HepG2 (cell line): Measurements from ENCODE around the gene ERICH6. TPM values are rescaled to one million over a fixed set of nuclear protein-coding genes. Genes with fewer than 3 reads are reported as not detected.

Source experiments
- BORCS8-MEF2B ChIP-seq: sonication (generic); formaldehyde crosslinking; IDR thresholded peaks from 2 replicates; pipeline ENCODE4 v1.8.0; 2022; ENCODE audit warnings: mild to moderate bottlenecking, missing genetic modification reagents
- HOXA9 ChIP-seq: sonication (generic); formaldehyde crosslinking; IDR thresholded peaks from 2 replicates; pipeline ENCODE4 v1.8.1; 2022; ENCODE audit warnings: missing genetic modification reagents, mild to moderate bottlenecking, moderate library complexity, borderline replicate concordance
- MAFG ChIP-seq: sonication (generic); formaldehyde crosslinking; IDR thresholded peaks from 2 replicates; pipeline ENCODE4 v1.5.1; 2020; ENCODE audit warnings: mild to moderate bottlenecking, missing genetic modification reagents
- SNAI1 ChIP-seq: sonication (generic); formaldehyde crosslinking; IDR thresholded peaks from 2 replicates; pipeline ENCODE4 v1.5.0; 2020; ENCODE audit warnings: mild to moderate bottlenecking, missing genetic modification reagents, borderline replicate concordance
- TMF1 ChIP-seq: sonication (generic); formaldehyde crosslinking; IDR thresholded peaks from 2 replicates; pipeline ENCODE4 v1.8.1; 2022; ENCODE audit warnings: low read depth, missing genetic modification reagents
- ZFP90 ChIP-seq: sonication (generic); formaldehyde crosslinking; IDR thresholded peaks from 2 replicates; pipeline ENCODE4 v1.8.0; 2022; ENCODE audit warnings: missing genetic modification reagents, mild to moderate bottlenecking, inconsistent platforms, borderline replicate concordance
- ZFYVE20 ChIP-seq: sonication (generic); formaldehyde crosslinking; IDR thresholded peaks from 2 replicates; pipeline ENCODE4 v1.8.0; 2023; ENCODE audit warnings: low read depth, mild to moderate bottlenecking, moderate library complexity, missing genetic modification reagents, borderline replicate concordance
- ZNF205 ChIP-seq: IDR thresholded peaks from 2 replicates; pipeline ENCODE4 v1.6.1; 2018; ENCODE audit warnings: missing biosample characterization, missing genetic modification reagents
- ZNF224 ChIP-seq: sonication (generic); formaldehyde crosslinking; IDR thresholded peaks from 2 replicates; pipeline ENCODE4 v1.5.0; 2020; ENCODE audit warnings: mild to moderate bottlenecking, missing genetic modification reagents
- ZNF317 ChIP-seq: sonication (generic); formaldehyde crosslinking; IDR thresholded peaks from 2 replicates; pipeline ENCODE4 v1.5.0; 2020; ENCODE audit warnings: mild to moderate bottlenecking, missing genetic modification reagents
- ZNF329 ChIP-seq: sonication (generic); formaldehyde crosslinking; IDR thresholded peaks from 2 replicates; pipeline ENCODE4 v1.9.0; 2021; ENCODE audit warnings: low read depth, mild to moderate bottlenecking, missing genetic modification reagents
- ZNF503 ChIP-seq: sonication (generic); formaldehyde crosslinking; IDR thresholded peaks from 2 replicates; pipeline ENCODE4 v1.4.0; 2020; ENCODE audit warnings: missing genetic modification reagents
- ZNF749 ChIP-seq: sonication (generic); formaldehyde crosslinking; IDR thresholded peaks from 2 replicates; pipeline ENCODE4 v1.8.0; 2022; ENCODE audit warnings: mild to moderate bottlenecking, missing genetic modification reagents, moderate library complexity, borderline replicate concordance
- ZNF788 ChIP-seq: sonication (generic); formaldehyde crosslinking; IDR thresholded peaks from 2 replicates; pipeline ENCODE4 v1.5.0; 2020; ENCODE audit warnings: mild to moderate bottlenecking, missing genetic modification reagents, borderline replicate concordance
- ZSCAN21 ChIP-seq: sonication (generic); formaldehyde crosslinking; IDR thresholded peaks from 2 replicates; pipeline ENCODE4 v1.8.0; 2022; ENCODE audit warnings: mild to moderate bottlenecking, missing genetic modification reagents, moderate library complexity, borderline replicate concordance
- polyA plus RNA-seq, 8 experiments: library from polyadenylated mRNA; depleted of rRNA in 3 of 8; stranded (reverse) in 7 of 8; unstranded in 1 of 8; fragments of >200 nt; fragmentation: Illumina TruSeq in 4 of 8; extraction: Trizol in 4 of 8; gene quantifications; 2 replicates each; pipeline versions ENCODE4 v1.2.1 to v1.2.3, GENCODE V29; 2011 to 2016; ENCODE audit warnings: low read depth in 4 of 8, missing spikeins in 1 of 8, mixed read lengths in 1 of 8; ENCODE audit not compliant: insufficient read depth in 1 of 8
- total RNA-seq, 5 experiments: library from RNA; depleted of rRNA; stranded (reverse); fragments of >200 nt; fragmentation: Illumina TruSeq; extraction: Trizol; gene quantifications; 2 replicates each; pipeline ENCODE4 v1.2.3, GENCODE V29; 2016; ENCODE audit warnings: low read depth in 1 of 5
- TF ChIP-seq, protein P1 (sequence below): sonication (generic); formaldehyde crosslinking; IDR thresholded peaks from 2 replicates; pipeline ENCODE4 v1.8.1; 2023; ENCODE audit warnings: mild to moderate bottlenecking, moderate library complexity, missing genetic modification reagents
- TF ChIP-seq, protein P2 (sequence below): sonication (generic); formaldehyde crosslinking; conservative IDR thresholded peaks from 2 replicates; pipeline ENCODE4 v1.4.0; 2020; ENCODE audit warnings: missing genetic modification reagents
- TF ChIP-seq, protein P3 (sequence below): fragments of 450-650 bp; IDR thresholded peaks from 2 replicates; pipeline ENCODE4 v1.6.1; 2016
- TF ChIP-seq, protein P4 (sequence below): sonication (generic); formaldehyde crosslinking; IDR thresholded peaks from 2 replicates; pipeline ENCODE4 v1.5.1; 2020; ENCODE audit warnings: mild to moderate bottlenecking, missing genetic modification reagents, borderline replicate concordance

The ERICH6 gene
- total and polyA plus RNA-seq, 2 of the 13 experiments (the other 11 are each of a cell fraction or from before 2014, with no cell fraction given): 0.03 TPM; not detected in 1

- TF ChIP-seq, protein P1, sequence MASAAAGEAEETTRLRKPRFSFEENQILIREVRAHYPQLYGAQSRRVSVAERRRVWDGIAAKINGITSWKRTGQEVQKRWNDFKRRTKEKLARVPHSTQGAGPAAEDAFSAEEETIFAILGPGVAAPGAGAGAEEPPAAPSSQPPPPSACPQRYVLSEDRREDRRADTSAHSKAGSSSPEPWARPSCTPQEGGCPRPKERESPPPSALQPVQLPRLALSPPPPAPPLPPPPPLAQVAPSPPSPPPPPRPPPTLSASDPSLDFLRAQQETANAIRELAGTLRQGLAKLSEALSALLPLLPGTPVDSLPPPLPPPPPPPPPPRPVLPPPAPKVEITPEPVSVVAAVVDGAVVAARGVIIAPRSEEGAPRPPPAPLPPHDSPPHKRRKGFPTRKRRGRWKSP: no peak
- TF ChIP-seq ZNF503 (CRISPR knock-in tag) (no peak), ZNF788 (CRISPR knock-in tag) (no peak), ZNF749 (CRISPR knock-in tag) (no peak), ZFP90 (no peak), SNAI1 (CRISPR knock-in tag) (no peak), HOXA9 (no peak), TMF1 (CRISPR knock-in tag) (no peak), MAFG (no peak), ZSCAN21 (no peak), ZNF317 (CRISPR knock-in tag) (no peak), BORCS8-MEF2B (CRISPR knock-in tag) (no peak), ZNF224 (CRISPR knock-in tag) (no peak), ZFYVE20 (CRISPR knock-in tag) (no peak), ZNF329 (CRISPR knock-in tag) (peak; percentile 75; the same call in 1 of the 2 replicates), ZNF205 (CRISPR knock-in tag) (0 out of 2 replicates have a peak, but pooled peaks have one; percentile 45)
- TF ChIP-seq, protein P2, sequence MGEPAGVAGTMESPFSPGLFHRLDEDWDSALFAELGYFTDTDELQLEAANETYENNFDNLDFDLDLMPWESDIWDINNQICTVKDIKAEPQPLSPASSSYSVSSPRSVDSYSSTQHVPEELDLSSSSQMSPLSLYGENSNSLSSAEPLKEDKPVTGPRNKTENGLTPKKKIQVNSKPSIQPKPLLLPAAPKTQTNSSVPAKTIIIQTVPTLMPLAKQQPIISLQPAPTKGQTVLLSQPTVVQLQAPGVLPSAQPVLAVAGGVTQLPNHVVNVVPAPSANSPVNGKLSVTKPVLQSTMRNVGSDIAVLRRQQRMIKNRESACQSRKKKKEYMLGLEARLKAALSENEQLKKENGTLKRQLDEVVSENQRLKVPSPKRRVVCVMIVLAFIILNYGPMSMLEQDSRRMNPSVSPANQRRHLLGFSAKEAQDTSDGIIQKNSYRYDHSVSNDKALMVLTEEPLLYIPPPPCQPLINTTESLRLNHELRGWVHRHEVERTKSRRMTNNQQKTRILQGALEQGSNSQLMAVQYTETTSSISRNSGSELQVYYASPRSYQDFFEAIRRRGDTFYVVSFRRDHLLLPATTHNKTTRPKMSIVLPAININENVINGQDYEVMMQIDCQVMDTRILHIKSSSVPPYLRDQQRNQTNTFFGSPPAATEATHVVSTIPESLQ (CRISPR knock-in tag): no peak
- TF ChIP-seq, protein P3, sequence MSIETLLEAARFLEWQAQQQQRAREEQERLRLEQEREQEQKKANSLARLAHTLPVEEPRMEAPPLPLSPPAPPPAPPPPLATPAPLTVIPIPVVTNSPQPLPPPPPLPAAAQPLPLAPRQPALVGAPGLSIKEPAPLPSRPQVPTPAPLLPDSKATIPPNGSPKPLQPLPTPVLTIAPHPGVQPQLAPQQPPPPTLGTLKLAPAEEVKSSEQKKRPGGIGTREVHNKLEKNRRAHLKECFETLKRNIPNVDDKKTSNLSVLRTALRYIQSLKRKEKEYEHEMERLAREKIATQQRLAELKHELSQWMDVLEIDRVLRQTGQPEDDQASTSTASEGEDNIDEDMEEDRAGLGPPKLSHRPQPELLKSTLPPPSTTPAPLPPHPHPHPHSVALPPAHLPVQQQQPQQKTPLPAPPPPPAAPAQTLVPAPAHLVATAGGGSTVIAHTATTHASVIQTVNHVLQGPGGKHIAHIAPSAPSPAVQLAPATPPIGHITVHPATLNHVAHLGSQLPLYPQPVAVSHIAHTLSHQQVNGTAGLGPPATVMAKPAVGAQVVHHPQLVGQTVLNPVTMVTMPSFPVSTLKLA: no peak; the same call in 1 of the 2 replicates
- TF ChIP-seq, protein P4, sequence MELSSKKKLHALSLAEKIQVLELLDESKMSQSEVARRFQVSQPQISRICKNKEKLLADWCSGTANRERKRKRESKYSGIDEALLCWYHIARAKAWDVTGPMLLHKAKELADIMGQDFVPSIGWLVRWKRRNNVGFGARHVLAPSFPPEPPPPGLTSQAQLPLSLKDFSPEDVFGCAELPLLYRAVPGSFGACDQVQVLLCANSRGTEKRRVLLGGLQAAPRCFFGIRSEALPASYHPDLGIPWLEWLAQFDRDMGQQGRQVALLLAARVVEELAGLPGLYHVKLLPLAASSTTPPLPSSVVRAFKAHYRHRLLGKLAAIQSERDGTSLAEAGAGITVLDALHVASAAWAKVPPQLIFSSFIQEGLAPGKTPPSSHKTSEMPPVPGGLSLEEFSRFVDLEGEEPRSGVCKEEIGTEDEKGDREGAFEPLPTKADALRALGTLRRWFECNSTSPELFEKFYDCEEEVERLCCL (CRISPR knock-in tag): no peak
Observed at GRCh38 chr3:150737874-150738679, 34.4 kb upstream of the ERICH6 start (continued).
